SK-N-SH (cell line): ENCODE results near the gene CABP4. TPM values are rescaled to one million over a fixed set of nuclear protein-coding genes. Genes with fewer than 3 reads are reported as not detected.

ENCODE experiments used
- CTCF ChIA-PET: fragments of 300-600, 350-600 bp; formaldehyde crosslinking; extraction: SDS; loops from one replicate; lab custom pipeline; 2021; lab: Yijun Ruan, JAX
- POLR2A ChIA-PET: fragments of 350-600 bp; sonication (Branson Sonifier 250); formaldehyde crosslinking; extraction: SDS; loops from one replicate; lab custom pipeline; 2020; ENCODE audit warnings: antibody characterized with exemption, inconsistent platforms; lab: Yijun Ruan, JAX
- DNase-seq: peaks from one replicate; pipeline ENCODE4 v3.0.0; 2012
- H2AFZ ChIP-seq: fragments of 200-600 bp; sonication (generic); 2 replicates; pipeline ENCODE4 v1.8.1; 2016; ENCODE audit warnings: antibody characterized with exemption, mild to moderate bottlenecking, low read depth
- H3F3A ChIP-seq: fragments of 200-600 bp; sonication (generic); replicated peaks from 2 replicates; pipeline ENCODE3; 2016; ENCODE audit warnings: antibody characterized with exemption, mild to moderate bottlenecking; ENCODE audit not compliant: insufficient read depth
- H3K27ac ChIP-seq, 2 experiments: fragments of 200-500 bp in 1 of 2; fragments of 200-600 bp in 1 of 2; sonication (Bioruptor generic) in 1 of 2; sonication (generic), shearing (Covaris generic) in 1 of 2; 2 replicates each; pipeline versions ENCODE4 v1.5.1 to v1.6.1; 2014 to 2016; ENCODE audit warnings: low read depth in 2 of 2, inconsistent platforms in 1 of 2, low read length in 1 of 2, mild to moderate bottlenecking in 1 of 2, mixed read lengths in 1 of 2
- H3K27me3 ChIP-seq: fragments of 200-600 bp; sonication (generic), shearing (Covaris generic); 2 replicates; pipeline ENCODE4 v1.6.1; 2016; ENCODE audit warnings: mixed run types; ENCODE audit not compliant: insufficient read depth
- H3K36me3 ChIP-seq, 2 experiments: fragments of 200-500 bp in 1 of 2; fragments of 200-600 bp in 1 of 2; sonication (Bioruptor generic) in 1 of 2; sonication (generic) in 1 of 2; replicated peaks in 1 of 2; 2 replicates each; pipeline versions ENCODE3 to v1.5.1; 2014 to 2016; ENCODE audit warnings: low read length in 1 of 2, mild to moderate bottlenecking in 1 of 2; ENCODE audit not compliant: insufficient read depth in 2 of 2, control insufficient read depth in 1 of 2
- H3K4me1 ChIP-seq, 2 experiments: fragments of 200-500 bp in 1 of 2; fragments of 200-600 bp in 1 of 2; sonication (Bioruptor generic) in 1 of 2; sonication (generic), shearing (Covaris generic) in 1 of 2; 2 replicates each; pipeline versions ENCODE4 v1.5.1 to v1.6.1; 2014 to 2016; ENCODE audit warnings: low read depth in 1 of 2, low read length in 1 of 2, mixed run types in 1 of 2; ENCODE audit not compliant: insufficient read depth in 2 of 2, control insufficient read depth in 1 of 2
- H3K4me2 ChIP-seq: fragments of 200-600 bp; sonication (generic), shearing (Covaris generic); 2 replicates; pipeline ENCODE4 v1.6.1; 2017; ENCODE audit warnings: mixed run types
- H3K4me3 ChIP-seq, 2 experiments: fragments of 200-500 bp in 1 of 2; fragments of 200-600 bp in 1 of 2; sonication (Bioruptor generic) in 1 of 2; sonication (generic), shearing (Covaris generic) in 1 of 2; 2 replicates each; pipeline versions ENCODE4 v1.5.1 to v1.8.1; 2014 to 2016; ENCODE audit warnings: low read depth in 2 of 2, inconsistent platforms in 1 of 2, low read length in 1 of 2, mild to moderate bottlenecking in 1 of 2, mixed read lengths in 1 of 2, moderate library complexity in 1 of 2
- H3K79me2 ChIP-seq: fragments of 200-600 bp; sonication (generic); 2 replicates; pipeline ENCODE4 v1.8.1; 2017; ENCODE audit warnings: mild to moderate bottlenecking; ENCODE audit not compliant: insufficient read depth
- H3K9ac ChIP-seq: fragments of 200-600 bp; sonication (generic); 2 replicates; pipeline ENCODE4 v1.6.1; 2017; ENCODE audit warnings: mixed run types
- H3K9me2 ChIP-seq: fragments of 200-600 bp; sonication (generic); 2 replicates; pipeline ENCODE4 v1.6.1; 2017; ENCODE audit warnings: mixed run types
- H3K9me3 ChIP-seq: fragments of 200-600 bp; sonication (generic); 2 replicates; pipeline ENCODE4 v1.6.1; 2017; ENCODE audit warnings: mixed run types, mild to moderate bottlenecking, moderate library complexity
- H4K20me1 ChIP-seq: fragments of 200-600 bp; sonication (generic); 2 replicates; pipeline ENCODE4 v1.6.1; 2017; ENCODE audit warnings: mild to moderate bottlenecking, mixed run types; ENCODE audit not compliant: insufficient read depth
- CHD2 ChIP-seq: fragments of 150-350 bp; IDR thresholded peaks from 2 replicates; pipeline ENCODE4 v1.6.1; 2018; ENCODE audit warnings: low read length; ENCODE audit not compliant: partially characterized antibody
- EP300 ChIP-seq, 2 experiments: IDR thresholded peaks; 2 replicates each; pipeline versions ENCODE4 v1.4.0 to v1.6.1; 2012; ENCODE audit warnings: borderline replicate concordance in 1 of 2, low read depth in 1 of 2, low read length in 1 of 2
- FOXM1 ChIP-seq: IDR thresholded peaks from 2 replicates; pipeline ENCODE4 v1.4.0; 2012; ENCODE audit warnings: low read depth, mild to moderate bottlenecking
- PBX3 ChIP-seq: IDR thresholded peaks from 2 replicates; pipeline ENCODE4; 2012
- REST ChIP-seq: IDR thresholded peaks from 2 replicates; pipeline ENCODE4 v1.6.1; 2012; ENCODE audit warnings: mild to moderate bottlenecking, low read depth, low read length, moderate library complexity
- TAF1 ChIP-seq: IDR thresholded peaks from 2 replicates; pipeline ENCODE4 v1.6.1; 2012; ENCODE audit warnings: low read depth, mild to moderate bottlenecking, low read length, moderate library complexity, borderline replicate concordance
- TEAD4 ChIP-seq: IDR thresholded peaks from 2 replicates; pipeline ENCODE4 v1.4.0; 2012; ENCODE audit warnings: mild to moderate bottlenecking, borderline replicate concordance; ENCODE audit not compliant: insufficient read depth
- WGBS: methylation state at CpG from one replicate; pipeline ENCODE4 v1.1.6; 2017; ENCODE audit warnings: low lambda C conversion rate; 5-methylcytosine and 5-hydroxymethylcytosine counted together
- polyA plus RNA-seq, 3 experiments: library from polyadenylated mRNA; depleted of rRNA; stranded (reverse); fragments of >200 nt; gene quantifications; 2 replicates each; pipeline ENCODE4 v1.2.3, GENCODE V29; 2012

Gene CABP4
- polyA plus RNA-seq, 1 of the 3 experiments (the other 2 are of a cell fraction) = not detected

DNA sequence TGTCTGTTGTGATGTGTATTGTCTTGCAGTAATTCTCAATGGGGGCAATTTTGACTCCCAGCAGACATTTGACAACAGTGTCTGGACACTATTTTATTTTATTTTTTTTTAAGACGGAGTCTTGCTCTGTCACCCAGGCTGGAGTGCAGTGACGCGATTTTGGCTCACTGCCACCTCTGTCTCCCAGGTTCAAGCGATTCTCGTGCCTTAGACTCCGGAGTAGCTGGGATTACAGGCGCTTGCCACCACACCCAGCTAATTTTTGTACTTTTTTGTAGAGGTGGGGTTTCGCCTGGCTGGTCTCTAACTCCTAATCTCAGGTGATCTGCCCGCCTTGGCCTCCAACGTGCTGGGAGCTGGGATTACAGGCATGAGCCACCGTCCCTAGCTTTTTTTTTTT is 25.4 kb upstream of the CABP4 start:
- H3K27ac ChIP-seq = no peak overlapping the region
- peaks cover 3 to 29% of the 10 kb centered on the region in 2 experiments for H3K36me3 ChIP-seq

GRCh38 chr11:67431346-67432249 is 23.6 kb upstream of the CABP4 start:
- Histone ChIP-seq H3K9me3 (no peaks in the 10 kb centered on the region), H3K36me3 (peaks cover 3 to 31% of the 10 kb centered on the region in 2 experiments), H3K9ac (no peak overlapping the region), H3F3A (no peaks in the 10 kb centered on the region), H3K4me3 (no peak overlapping the region), H3K27ac (no peak overlapping the region), H2AFZ (no peak overlapping the region), H3K27me3 (no peaks in the 10 kb centered on the region), H4K20me1 (no peaks in the 10 kb centered on the region), H3K4me1 (peaks cover 3 to 10% of the 10 kb centered on the region in 2 experiments; a peak in 1 of 4 replicates), H3K9me2 (no peaks in the 10 kb centered on the region), H3K79me2 (peaks cover 28% of the 10 kb centered on the region), H3K4me2 (no peak overlapping the region)
- DNase-seq = no peak
- ChIA-PET CTCF (interaction anchor here (1.0 to 1.3 kb wide), 2 partner anchors 37 to 49 kb away, joined by 3 to 4 read pairs; no protein-coding TSS in a partner anchor), POLR2A (interaction anchor here (0.6 to 1.1 kb wide), 2 partner anchors 10 to 13 kb away, joined by 3 read pairs; no protein-coding TSS in a partner anchor)
- 94% methylated on average over 23 of the region's 24 CpGs for WGBS
- TF ChIP-seq TEAD4 = no peak
- TF ChIP-seq REST = no peak
- TF ChIP-seq CHD2 = no peak

More for the DNA sequence above, 25.4 kb upstream of the CABP4 start:
- no peak for DNase-seq
- H3K4me1 ChIP-seq = peaks cover 3 to 10% of the 10 kb centered on the region in 2 experiments; a peak in 1 of 4 replicates
- H3K4me3 ChIP-seq = no peak overlapping the region
- no peaks in the 10 kb centered on the region for H3F3A ChIP-seq
- peak overlapping the region; percentile 99 for H3K4me2 ChIP-seq
- WGBS = 92% methylated on average over 11 of the region's 11 CpGs
- H3K9ac ChIP-seq = no peak overlapping the region
- no peaks in the 10 kb centered on the region for H3K9me2 ChIP-seq
- CTCF ChIA-PET = interaction anchor here (0.8 kb wide), 1 partner anchor 16 kb away, joined by 3 read pairs; no protein-coding TSS in a partner anchor
- H4K20me1 ChIP-seq = no peaks in the 10 kb centered on the region
- POLR2A ChIA-PET = interaction anchor here (1.8 kb wide), 1 partner anchor 8 kb away, joined by 4 read pairs; no protein-coding TSS in a partner anchor
- H2AFZ ChIP-seq = no peak overlapping the region
- TF ChIP-seq TEAD4 (no peak), EP300 (IDR thresholded peaks at IDR 0.05; ENCODE audit: borderline replicate concordance in 1 of 2, low read depth in 1 of 2, low read length in 1 of 2) (no peak), TAF1 (no peak), FOXM1 (no peak), PBX3 (no peak)
- peaks cover 28% of the 10 kb centered on the region for H3K79me2 ChIP-seq
- H3K9me3 ChIP-seq = no peaks in the 10 kb centered on the region
- no peaks in the 10 kb centered on the region for H3K27me3 ChIP-seq
